ENCODE data around the gene PCDHGB3. TPM values are rescaled to one million over a fixed set of nuclear protein-coding genes. Genes with fewer than 3 reads are reported as not detected.
A peak's percentile ranks its signal among the peaks of the same experiment; 100 is the strongest.

PCDHGB3 gene
- total and polyA plus RNA-seq, 12 donors, result 0.39 to 14.0 (median 9.0) TPM

GRCh38 chr5:141417494-141418172 is 47.6 kb downstream of the PCDHGB3 start, which contains the start of gene PCDHGB7:
PCDHGB7 (plus strand) TSS chr5:141417677; CDS start chr5:141417860, 183 bp downstream.
- Histone ChIP-seq H3K4me1 (peaks cover 0 to 37% (median 5%) of the 10 kb centered on the region in 9 donors), H3K27ac (peak within 1 kb of the TSS in 9 of 10 donors; percentile 30 to 78 (median 56))
- intact Hi-C loops (cut with DNase I), result loop anchor here in 9 of 10 donors (1.0 to 10.0 kb wide), 9 partner anchors 105 to 203 kb away; partner anchors contain the start of gene PCDHB13 (in 1 of the 9)

GRCh38 chr5:141419074-141419880 is 49.2 kb downstream of the PCDHGB3 start:
- DNase-seq (no peak), ATAC-seq (peak in 1 of 8 donors; percentile 29)
- TF ChIP-seq CTCF (IDR thresholded peaks at IDR 0.05), result no peak
- H3K9me3 ChIP-seq, result peaks cover 0 to 100% (median 67%) of the 10 kb centered on the region in 11 donors
- no peak overlapping the region for H3K27ac ChIP-seq
- no peak overlapping the region for H3K4me3 ChIP-seq
- peaks cover 0 to 100% (median 0%) of the 10 kb centered on the region in 7 donors for H3K27me3 ChIP-seq
- peaks cover 0 to 25% (median 6%) of the 10 kb centered on the region in 9 donors for H3K4me1 ChIP-seq
- 38 to 45% methylated on average over 74 of the region's 74 CpGs for WGBS, 2 donors
- H3K36me3 ChIP-seq, result peaks cover 0 to 34% (median 0%) of the 10 kb centered on the region in 9 donors
- intact Hi-C loops (cut with DNase I), result loop anchor here in 8 of 10 donors (5.0 to 10.0 kb wide), 7 partner anchors 103 to 204 kb away; partner anchors contain the start of gene PCDHB13 (in 1 of the 8)

More at GRCh38 chr5:141417494-141418172, 47.6 kb downstream of the PCDHGB3 start, which contains the start of gene PCDHGB7:
- peak; percentile 62 to 83 (median 76) for TF ChIP-seq CTCF (IDR thresholded peaks at IDR 0.05)
- Histone ChIP-seq H3K9me3 (peaks cover 0 to 100% (median 63%) of the 10 kb centered on the region in 11 donors), H3K27me3 (peaks cover 0 to 100% (median 0%) of the 10 kb centered on the region in 7 donors), H3K4me3 (peak within 1 kb of the TSS; percentile 20 to 55 (median 51)), H3K36me3 (peaks cover 0 to 42% (median 0%) of the 10 kb centered on the region in 9 donors)
- ATAC-seq (peak; percentile 90 to 94 (median 94)), DNase-seq (peak; percentile 66 to 79)
- 12 to 13% methylated on average over 40 to 46 of the region's 47 CpGs for WGBS, 2 donors

- DNase-seq (no peak), ATAC-seq (peak in 4 of 8 donors; percentile 34 to 60 (median 42))
- Histone ChIP-seq H3K36me3 (peaks cover 0 to 47% (median 0%) of the 10 kb centered on the region in 9 donors), H3K4me3 (peak within 1 kb of the TSS in 9 of 10 donors; percentile 6 to 42 (median 34)), H3K27me3 (peaks cover 0 to 99% (median 0%) of the 10 kb centered on the region in 7 donors), H3K4me1 (peaks cover 0 to 25% (median 6%) of the 10 kb centered on the region in 9 donors), H3K9me3 (peaks cover 0 to 100% (median 66%) of the 10 kb centered on the region in 11 donors), H3K27ac (no peak within 1 kb of the TSS)
- TF ChIP-seq CTCF (IDR thresholded peaks at IDR 0.05), result peak; percentile 23 to 60 (median 49)
- intact Hi-C loops (cut with DNase I), result loop anchor here in 4 of 10 donors (2.0 to 10.0 kb wide), 4 partner anchors 54 to 104 kb away; partner anchors contain the start of gene PCDHGA3 (in 1 of the 4)
- WGBS, 2 donors, result 27 to 30% methylated on average over 42 of the region's 42 CpGs
Observed at GRCh38 chr5:141420855-141421488, 50.9 kb downstream of the PCDHGB3 start, which contains the start of gene PCDHGA11. PCDHGA11 (plus strand) TSS chr5:141421051; CDS start chr5:141421228, 177 bp downstream.

Measured in heart right ventricle (tissue), 16 donors.